Right ventricle myocardium inferior (tissue), 1 donor: ENCODE measurements around the gene TP53I13. TPM values are rescaled to one million over a fixed set of nuclear protein-coding genes. Genes with fewer than 3 reads are reported as not detected.

Experiments
- ATAC-seq: fragments of 200-7000 bp; cut with Tn5 transposase; one replicate; pipeline ENCODE4 v1.9.1; 2020; ENCODE audit warnings: mild to moderate bottlenecking, moderate library complexity
- DNase-seq: peaks from one replicate; pipeline ENCODE4 v3.0.0; 2021; ENCODE audit errors: missing footprints
- intact Hi-C: fragments of 100-400 bp; cut with DNase I; formaldehyde crosslinking; loops from one replicate; pipeline ENCODE4 v1.11.0; 2022
- total RNA-seq: library from RNA; stranded (reverse); fragmentation: NEBNext Ultra II Directional; extraction: Animal tissue kit (Norgen Biotek cat#: 25700); gene quantifications from one replicate; pipeline ENCODE4 v1.2.1, GENCODE V29; 2021
- donor health status: DM: no; HTN: yes; CAD: no; lungs with severe emphysema.

The TP53I13 gene
- total RNA-seq, 1 donor from 2014 or later = 38.8 TPM

- no peak for ATAC-seq
- intact Hi-C loops = no loop called here
- no peak for DNase-seq
These were observed 8.5 kb downstream of the TP53I13 start for GRCh38 chr17:29577001-29577370.

GRCh38 chr17:29577385-29578211 lies 9.1 kb downstream of the TP53I13 start:
- peak; percentile 69 for DNase-seq
- no peak for ATAC-seq
- intact Hi-C loops = no loop called here

GRCh38 chr17:29578626-29579485 lies 10.4 kb downstream of the TP53I13 start:
- intact Hi-C loops = no loop called here
- ATAC-seq (no peak), DNase-seq (peak; percentile 39)

GRCh38 chr17:29579866-29580771 lies 11.6 kb downstream of the TP53I13 start:
- peak; percentile 91 for DNase-seq
- peak; percentile 83 for ATAC-seq
- intact Hi-C loops = loop anchor here (5.0 kb wide), 2 partner anchors 37 to 352 kb away; partner anchors contain the start of gene SSH2

GRCh38 chr17:29581583-29582253 lies 13.2 kb downstream of the TP53I13 start:
- no peak for ATAC-seq
- intact Hi-C loops = loop anchor here (5.0 kb wide), 2 partner anchors 36 to 351 kb away; partner anchors contain the start of gene SSH2
- peak; percentile 56 for DNase-seq

- intact Hi-C loops = loop anchor here (5.0 kb wide), 2 partner anchors 35 to 350 kb away; partner anchors contain the start of gene SSH2
- DNase-seq (no peak), ATAC-seq (no peak)
These were observed 13.8 kb downstream of the TP53I13 start for GRCh38 chr17:29582254-29582765.

GRCh38 chr17:29582772-29583171 lies 14.3 kb downstream of the TP53I13 start:
- ATAC-seq (no peak), DNase-seq (peak; percentile 0)
- intact Hi-C loops = loop anchor here (5.0 kb wide), 2 partner anchors 35 to 350 kb away; partner anchors contain the start of gene SSH2

GRCh38 chr17:29583324-29584248 lies 15.1 kb downstream of the TP53I13 start:
- peak; percentile 56 for DNase-seq
- no peak for ATAC-seq
- intact Hi-C loops = loop anchor here (5.0 kb wide), 2 partner anchors 34 to 349 kb away; partner anchors contain the start of gene SSH2

GRCh38 chr17:29584452-29585079 lies 16.1 kb downstream of the TP53I13 start:
- DNase-seq = peak; percentile 66
- intact Hi-C loops = loop anchor here (5.0 kb wide), 2 partner anchors 33 to 348 kb away; partner anchors contain the start of gene SSH2
- no peak for ATAC-seq

- intact Hi-C loops = no loop called here
- ATAC-seq (no peak), DNase-seq (peak; percentile 71)
These were observed 16.7 kb downstream of the TP53I13 start for GRCh38 chr17:29585080-29585751.

- ATAC-seq (no peak), DNase-seq (peak; percentile 48)
- intact Hi-C loops = no loop called here
These were observed 18.4 kb downstream of the TP53I13 start for GRCh38 chr17:29586676-29587469.

GRCh38 chr17:29587591-29587990 lies 19.1 kb downstream of the TP53I13 start:
- DNase-seq (peak; percentile 17), ATAC-seq (no peak)
- intact Hi-C loops = no loop called here

GRCh38 chr17:29588017-29588561 lies 19.6 kb downstream of the TP53I13 start:
- intact Hi-C loops = no loop called here
- no peak for DNase-seq
- no peak for ATAC-seq

- ATAC-seq (no peak), DNase-seq (peak; percentile 79)
- intact Hi-C loops = no loop called here
These were observed 20.3 kb downstream of the TP53I13 start for GRCh38 chr17:29588562-29589411.
